WTC11 (cell line): ENCODE results near the gene LETMD1. TPM values are rescaled to one million over a fixed set of nuclear protein-coding genes. Genes with fewer than 3 reads are reported as not detected.

ENCODE experiments used
- ARID4B ChIP-seq: sonication (generic); formaldehyde crosslinking; IDR thresholded peaks from 2 replicates; pipeline ENCODE4 v1.8.0; 2023; ENCODE audit warnings: missing genetic modification reagents, mild to moderate bottlenecking, borderline replicate concordance
- ATF1 ChIP-seq: sonication (generic); formaldehyde crosslinking; IDR thresholded peaks from 2 replicates; pipeline ENCODE4 v1.8.1; 2023; ENCODE audit warnings: mild to moderate bottlenecking, moderate library complexity, missing genetic modification reagents
- CTCF ChIP-seq: fragments of 200-600 bp; IDR thresholded peaks from 2 replicates; pipeline ENCODE4 v1.8.0; 2022; ENCODE audit warnings: antibody characterized with exemption
- E2F1 ChIP-seq: sonication (generic); formaldehyde crosslinking; IDR thresholded peaks from 2 replicates; pipeline ENCODE4 v1.8.0; 2022; ENCODE audit warnings: mild to moderate bottlenecking, missing genetic modification reagents
- E2F4 ChIP-seq: sonication (generic); formaldehyde crosslinking; IDR thresholded peaks from 2 replicates; pipeline ENCODE4 v1.8.1; 2022; ENCODE audit warnings: low read depth, mild to moderate bottlenecking, moderate library complexity, missing genetic modification reagents, borderline replicate concordance
- EMX1 ChIP-seq: fragments of 250-450 bp; sonication (Bioruptor Pico); IDR thresholded peaks from 2 replicates; pipeline ENCODE4 v1.8.0; 2021; ENCODE audit warnings: mild to moderate bottlenecking
- GTF2I ChIP-seq: fragments of 250-450 bp; sonication (Bioruptor Pico); conservative IDR thresholded peaks from 2 replicates; pipeline ENCODE4 v1.4.0; 2021; ENCODE audit warnings: mild to moderate bottlenecking
- HMGA2 ChIP-seq: fragments of 250-450 bp; sonication (Bioruptor Pico); IDR thresholded peaks from 2 replicates; pipeline ENCODE4 v1.4.0; 2021; ENCODE audit warnings: mild to moderate bottlenecking, moderate library complexity
- MLX ChIP-seq: sonication (generic); formaldehyde crosslinking; IDR thresholded peaks from 2 replicates; pipeline ENCODE4 v1.8.1; 2023; ENCODE audit warnings: mild to moderate bottlenecking, missing genetic modification reagents, moderate library complexity
- MXD4 ChIP-seq: fragments of 250-450 bp; sonication (Bioruptor Pico); IDR thresholded peaks from 2 replicates; pipeline ENCODE4 v1.8.0; 2021; ENCODE audit warnings: mild to moderate bottlenecking, moderate library complexity, borderline replicate concordance
- NR1H2 ChIP-seq: sonication (generic); formaldehyde crosslinking; IDR thresholded peaks from 2 replicates; pipeline ENCODE4 v1.9.0; 2021; ENCODE audit warnings: mild to moderate bottlenecking, moderate library complexity, missing genetic modification reagents
- NR2C2 ChIP-seq: sonication (generic); formaldehyde crosslinking; IDR thresholded peaks from 2 replicates; pipeline ENCODE4 v1.8.0; 2022; ENCODE audit warnings: mild to moderate bottlenecking, missing genetic modification reagents
- OVOL2 ChIP-seq: fragments of 250-450 bp; sonication (Bioruptor Pico); IDR thresholded peaks from 2 replicates; pipeline ENCODE4 v1.9.0; 2021; ENCODE audit warnings: mild to moderate bottlenecking, borderline replicate concordance
- PRDM15 ChIP-seq: sonication (generic); formaldehyde crosslinking; IDR thresholded peaks from 2 replicates; pipeline ENCODE4 v1.8.0; 2022; ENCODE audit warnings: missing genetic modification reagents
- RELA ChIP-seq: sonication (generic); formaldehyde crosslinking; IDR thresholded peaks from 2 replicates; pipeline ENCODE4 v1.8.1; 2022; ENCODE audit warnings: missing genetic modification reagents, mild to moderate bottlenecking, borderline replicate concordance
- RORB ChIP-seq: fragments of 250-450 bp; sonication (Bioruptor Pico); IDR thresholded peaks from 2 replicates; pipeline ENCODE4 v1.9.0; 2021; ENCODE audit warnings: mild to moderate bottlenecking
- SMAD3 ChIP-seq: sonication (generic); formaldehyde crosslinking; IDR thresholded peaks from 2 replicates; pipeline ENCODE4 v1.8.0; 2022; ENCODE audit warnings: missing genetic modification reagents, mild to moderate bottlenecking, borderline replicate concordance
- SMAD4 ChIP-seq: sonication (generic); formaldehyde crosslinking; IDR thresholded peaks from 2 replicates; pipeline ENCODE4 v1.8.0; 2022; ENCODE audit warnings: mild to moderate bottlenecking, missing genetic modification reagents
- ZNF121 ChIP-seq: sonication (generic); formaldehyde crosslinking; IDR thresholded peaks from 2 replicates; pipeline ENCODE4 v1.8.0; 2023; ENCODE audit warnings: missing genetic modification reagents
- ZNF232 ChIP-seq: sonication (generic); formaldehyde crosslinking; IDR thresholded peaks from 2 replicates; pipeline ENCODE4 v1.8.0; 2022; ENCODE audit warnings: mild to moderate bottlenecking, missing genetic modification reagents
- ZNF281 ChIP-seq: sonication (generic); formaldehyde crosslinking; IDR thresholded peaks from 2 replicates; pipeline ENCODE4 v1.8.0; 2023; ENCODE audit warnings: mild to moderate bottlenecking, missing genetic modification reagents
- ZNF671 ChIP-seq: fragments of 250-450 bp; sonication (Bioruptor Pico); IDR thresholded peaks from 2 replicates; pipeline ENCODE4 v1.8.0; 2021; ENCODE audit warnings: mild to moderate bottlenecking
- total RNA-seq: library from RNA; stranded (reverse); gene quantifications from 3 replicates; pipeline ENCODE4 v1.2.3, GENCODE V29; 2021

The LETMD1 gene
- total RNA-seq, 1 experiment from 2014 or later: 43.3 TPM

- TF ChIP-seq ARID4B (CRISPR knock-in tag) (peak; percentile 50; the same call in 1 of the 2 replicates), OVOL2 (CRISPR knock-in tag) (no peak), ATF1 (no peak), MXD4 (no peak), HMGA2 (CRISPR knock-in tag) (no peak), NR1H2 (no peak), NR2C2 (peak; percentile 86), ZNF671 (CRISPR knock-in tag) (no peak), SMAD4 (no peak), ZNF121 (CRISPR knock-in tag) (no peak), EMX1 (no peak), PRDM15 (CRISPR knock-in tag) (no peak), SMAD3 (peak; percentile 61), CTCF (no peak), ZNF232 (CRISPR knock-in tag) (peak; percentile 69), ZNF281 (CRISPR knock-in tag) (no peak), MLX (CRISPR knock-in tag) (no peak), GTF2I (CRISPR knock-in tag) (no peak), E2F1 (CRISPR knock-in tag) (no peak), RORB (CRISPR knock-in tag) (no peak), RELA (CRISPR knock-in tag) (no peak), E2F4 (no peak)
Observed at GRCh38 chr12:51025836-51026638, 22.1 kb upstream of the LETMD1 start, which contains the start of gene SLC11A2 (continued).
